Hepatocyte (in vitro differentiated cells): ENCODE data around the gene LMBR1L.

Source experiments
- CTCF ChIP-seq: fragments of 200-600 bp; sonication (generic); IDR thresholded peaks from 2 replicates; pipeline ENCODE4 v1.5.1; 2016; ENCODE audit warnings: antibody characterized with exemption, mild to moderate bottlenecking; ENCODE audit not compliant: poor library complexity
- EZH2 ChIP-seq: fragments of 200-600 bp; sonication (generic); IDR thresholded peaks from 2 replicates; pipeline ENCODE4 v1.6.1; 2016; ENCODE audit warnings: antibody characterized with exemption, mild to moderate bottlenecking, borderline replicate concordance
- EZH2phosphoT487 ChIP-seq: fragments of 200-600 bp; sonication (generic); IDR thresholded peaks from one replicate; pipeline ENCODE4 v1.6.1; 2018; ENCODE audit warnings: antibody characterized with exemption, mild to moderate bottlenecking, low read depth, moderate library complexity; ENCODE audit not compliant: unreplicated experiment, severe bottlenecking

- TF ChIP-seq EZH2phosphoT487 = no peak
- no peak for TF ChIP-seq CTCF
- TF ChIP-seq EZH2 = no peak
Measured at GRCh38 chr12:49051777-49052438, 58.7 kb downstream of the LMBR1L start.
